SH-SY5Y (cell line): ENCODE results near the gene FAT1.

Experiments
- GATA2 ChIP-seq: IDR thresholded peaks from 2 replicates; pipeline ENCODE4 v1.6.1; 2011; ENCODE audit warnings: mild to moderate bottlenecking, low read depth, low read length
- GATA3 ChIP-seq: IDR thresholded peaks from 2 replicates; pipeline ENCODE4 v1.6.1; 2011; ENCODE audit warnings: low read depth, mild to moderate bottlenecking, low read length, moderate library complexity

GRCh38 chr4:186772936-186773487, 49.4 kb upstream of the FAT1 start:
- TF ChIP-seq GATA2 (no peak), GATA3 (no peak)
